H1 (cell line): ENCODE results near the gene YTHDF2. TPM values are rescaled to one million over a fixed set of nuclear protein-coding genes. Genes with fewer than 3 reads are reported as not detected.

Experiments
- EGR1 ChIP-seq: IDR thresholded peaks from 2 replicates; pipeline ENCODE4 v1.6.1; 2011; ENCODE audit warnings: low read depth, low read length, borderline replicate concordance
- EZH2 ChIP-seq: fragments of 200-600 bp; sonication (generic); IDR thresholded peaks from 2 replicates; pipeline ENCODE4 v1.7.1; 2012; ENCODE audit warnings: low read depth, mild to moderate bottlenecking, moderate library complexity, low read length, inconsistent platforms; ENCODE audit not compliant: severe bottlenecking
- KDM5A ChIP-seq: fragments of 200-600 bp; IDR thresholded peaks from 2 replicates; pipeline ENCODE4 v1.7.1; 2012; ENCODE audit warnings: mild to moderate bottlenecking, low read length, inconsistent platforms, mixed read lengths
- RXRA ChIP-seq: IDR thresholded peaks from 2 replicates; pipeline ENCODE4 v1.6.1; 2011; ENCODE audit warnings: low read depth, mild to moderate bottlenecking, low read length, moderate library complexity; ENCODE audit not compliant: insufficient read depth
- polyA plus RNA-seq, 7 experiments: library from polyadenylated mRNA; depleted of rRNA in 3 of 7; stranded (reverse) in 5 of 7; unstranded in 2 of 7; fragments of >200 nt in 5 of 7; fragments of 200-250 nt in 2 of 7; gene quantifications; 1 replicate in 5 of 7; 2 replicates in 1 of 7; 4 replicates in 1 of 7; pipeline versions ENCODE4 v1.2.1 to v1.2.3, GENCODE V29; 2011 to 2013; ENCODE audit warnings: missing spikeins in 2 of 7, mixed read lengths in 2 of 7
- total RNA-seq: library from RNA; stranded (reverse); fragmentation: NEBNext Ultra II Directional; extraction: Animal tissue kit (Norgen Biotek cat#: 25700); gene quantifications from 2 replicates; pipeline ENCODE4 v1.2.1, GENCODE V29; 2021

The YTHDF2 gene
- total and polyA plus RNA-seq, 2 of the 8 experiments (the other 6 are each of a cell fraction or from before 2014, with no cell fraction given): 128 to 164 TPM

GRCh38 chr1:28740118-28740517, 3.4 kb downstream of the YTHDF2 start (continued):
- TF ChIP-seq EGR1 (no peak), RXRA (no peak), EZH2 (no peak), KDM5A (no peak)
